GM12875 (cell line): ENCODE measurements around the gene RYR1.

Experiments used
- H3K4me3 ChIP-seq: one replicate; pipeline ENCODE4 v1.5.1; 2011; ENCODE audit warnings: low read depth, low read length, control low read depth
- TF ChIP-seq, protein P1 (sequence below): IDR thresholded peaks from 2 replicates; pipeline ENCODE4 v1.5.1; 2011; ENCODE audit warnings: low read depth, mild to moderate bottlenecking, control low read depth, inconsistent platforms, low read length, moderate library complexity, borderline replicate concordance; ENCODE audit not compliant: insufficient read depth

The RYR1 gene

DNA sequence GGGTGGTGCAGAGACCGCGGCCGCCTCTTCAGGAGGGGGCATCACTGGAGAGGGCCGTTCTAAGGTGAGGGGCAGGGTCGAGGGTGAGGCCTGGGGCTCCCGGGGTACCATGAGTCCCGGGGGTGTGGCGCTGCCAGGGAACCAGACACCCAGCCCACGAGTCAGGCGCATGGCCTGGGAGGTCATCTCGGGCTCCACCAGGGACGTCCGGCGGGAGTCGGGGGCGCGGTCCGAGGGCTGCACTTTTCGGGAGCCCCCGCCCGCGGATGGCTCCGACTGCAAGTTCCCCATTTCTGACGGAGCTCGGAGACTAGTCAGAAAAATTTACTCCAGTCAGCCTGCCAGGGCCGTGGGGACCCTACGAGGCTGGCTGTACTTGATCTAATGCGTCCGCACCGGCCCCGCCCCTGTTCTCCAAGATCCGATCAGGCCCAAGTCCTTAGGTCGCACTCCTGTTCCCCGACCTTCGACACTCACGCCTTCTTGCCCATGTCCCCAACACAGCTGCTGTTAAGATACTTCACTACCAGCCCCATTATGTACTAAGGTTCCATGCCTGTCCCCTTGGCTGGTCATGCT, 46.4 kb upstream of the RYR1 start:
- H3K4me3 ChIP-seq: no peak overlapping the region
- TF ChIP-seq, protein P1, sequence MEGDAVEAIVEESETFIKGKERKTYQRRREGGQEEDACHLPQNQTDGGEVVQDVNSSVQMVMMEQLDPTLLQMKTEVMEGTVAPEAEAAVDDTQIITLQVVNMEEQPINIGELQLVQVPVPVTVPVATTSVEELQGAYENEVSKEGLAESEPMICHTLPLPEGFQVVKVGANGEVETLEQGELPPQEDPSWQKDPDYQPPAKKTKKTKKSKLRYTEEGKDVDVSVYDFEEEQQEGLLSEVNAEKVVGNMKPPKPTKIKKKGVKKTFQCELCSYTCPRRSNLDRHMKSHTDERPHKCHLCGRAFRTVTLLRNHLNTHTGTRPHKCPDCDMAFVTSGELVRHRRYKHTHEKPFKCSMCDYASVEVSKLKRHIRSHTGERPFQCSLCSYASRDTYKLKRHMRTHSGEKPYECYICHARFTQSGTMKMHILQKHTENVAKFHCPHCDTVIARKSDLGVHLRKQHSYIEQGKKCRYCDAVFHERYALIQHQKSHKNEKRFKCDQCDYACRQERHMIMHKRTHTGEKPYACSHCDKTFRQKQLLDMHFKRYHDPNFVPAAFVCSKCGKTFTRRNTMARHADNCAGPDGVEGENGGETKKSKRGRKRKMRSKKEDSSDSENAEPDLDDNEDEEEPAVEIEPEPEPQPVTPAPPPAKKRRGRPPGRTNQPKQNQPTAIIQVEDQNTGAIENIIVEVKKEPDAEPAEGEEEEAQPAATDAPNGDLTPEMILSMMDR: no peak

DNA sequence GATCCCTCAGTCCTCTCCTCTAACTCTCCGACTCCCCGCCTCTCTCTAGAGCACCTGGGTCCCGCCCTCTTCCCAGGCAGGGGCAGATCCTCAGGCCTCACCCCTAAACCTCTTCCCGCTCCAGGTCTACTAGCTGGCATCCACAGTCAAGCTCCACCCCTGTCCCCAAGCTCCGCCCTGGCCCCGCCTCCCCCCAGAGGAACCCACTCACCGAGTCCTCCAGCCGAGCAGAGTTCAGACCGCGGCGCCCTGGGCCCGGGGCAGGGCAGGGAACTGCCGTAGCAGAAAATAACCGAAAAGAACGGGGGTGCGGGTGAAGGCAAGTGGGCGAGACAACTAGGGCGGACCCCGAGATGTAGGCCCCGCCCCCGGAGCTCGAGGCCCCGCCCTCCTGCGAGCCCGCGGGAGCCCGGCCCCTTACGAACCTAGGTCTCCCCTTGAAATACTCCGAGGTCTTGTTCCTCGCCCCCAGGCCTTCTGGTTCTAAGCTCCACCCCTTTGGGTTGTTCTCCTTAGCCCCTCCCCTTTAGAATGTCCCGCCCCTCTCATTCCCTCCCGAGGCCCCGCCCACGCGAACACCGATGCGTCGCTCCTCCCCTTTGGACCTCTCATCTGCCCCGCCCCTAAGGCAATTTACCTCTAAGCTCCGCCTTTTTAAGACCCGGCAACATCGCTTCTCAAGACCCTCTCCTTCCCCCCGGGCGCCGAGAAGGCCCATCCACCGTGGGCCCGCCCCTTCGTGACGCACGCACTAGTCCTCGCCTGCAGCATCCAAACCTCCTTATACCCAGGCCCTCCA, 45.7 kb upstream of the RYR1 start, which contains the start of gene GGN:
TSS of gene GGN (minus strand) at position 485 of the 799 bp plus-strand sequence. CDS start 773 bp downstream, outside the sequence.
- peak within 1 kb of the TSS; percentile 17 for H3K4me3 ChIP-seq
- TF ChIP-seq, protein P1: no peak

DNA sequence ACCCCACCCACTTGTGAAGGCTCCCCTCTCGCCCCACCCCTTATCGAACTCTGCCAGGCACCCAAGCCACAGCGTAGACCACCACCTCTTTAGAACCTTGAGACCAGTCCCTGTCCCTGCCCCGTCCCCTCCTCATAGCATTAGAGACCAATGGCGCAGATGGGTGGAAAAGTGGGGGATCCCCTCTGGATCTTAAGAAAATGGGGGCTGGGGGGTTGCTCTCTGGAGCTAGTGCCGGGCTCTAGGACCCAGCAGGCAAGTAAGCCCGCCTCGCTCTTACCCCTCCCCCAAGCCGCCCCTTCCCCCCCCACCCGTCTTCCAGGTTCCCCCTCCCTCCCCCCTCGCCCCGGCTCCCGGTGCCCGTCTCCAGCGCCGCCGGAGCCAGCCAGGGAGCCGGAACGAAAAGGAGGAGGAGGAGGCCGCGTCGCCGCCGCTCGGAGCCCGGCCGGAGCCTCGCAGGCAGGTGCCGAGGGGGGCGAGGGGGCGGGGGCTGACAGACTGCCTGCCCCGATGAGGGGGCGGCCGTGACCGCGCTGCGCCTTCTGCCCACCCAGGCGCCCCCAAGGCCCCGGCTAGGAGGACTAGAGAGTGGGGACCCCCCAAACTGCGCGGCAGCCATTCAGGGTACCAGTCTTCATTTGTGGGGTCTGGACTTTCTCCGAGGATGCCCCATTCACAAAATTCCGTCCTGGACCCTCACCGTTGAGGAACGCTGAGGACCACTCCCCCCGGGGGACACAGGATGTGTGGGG, 45.0 kb upstream of the RYR1 start, which contains the start of gene SPRED3:
TSS of gene SPRED3 (plus strand) at position 349 of the 752 bp plus-strand sequence. CDS start 1,606 bp downstream, outside the sequence.
- TF ChIP-seq, protein P1: no peak
- peak within 1 kb of the TSS; percentile 17 for H3K4me3 ChIP-seq

DNA sequence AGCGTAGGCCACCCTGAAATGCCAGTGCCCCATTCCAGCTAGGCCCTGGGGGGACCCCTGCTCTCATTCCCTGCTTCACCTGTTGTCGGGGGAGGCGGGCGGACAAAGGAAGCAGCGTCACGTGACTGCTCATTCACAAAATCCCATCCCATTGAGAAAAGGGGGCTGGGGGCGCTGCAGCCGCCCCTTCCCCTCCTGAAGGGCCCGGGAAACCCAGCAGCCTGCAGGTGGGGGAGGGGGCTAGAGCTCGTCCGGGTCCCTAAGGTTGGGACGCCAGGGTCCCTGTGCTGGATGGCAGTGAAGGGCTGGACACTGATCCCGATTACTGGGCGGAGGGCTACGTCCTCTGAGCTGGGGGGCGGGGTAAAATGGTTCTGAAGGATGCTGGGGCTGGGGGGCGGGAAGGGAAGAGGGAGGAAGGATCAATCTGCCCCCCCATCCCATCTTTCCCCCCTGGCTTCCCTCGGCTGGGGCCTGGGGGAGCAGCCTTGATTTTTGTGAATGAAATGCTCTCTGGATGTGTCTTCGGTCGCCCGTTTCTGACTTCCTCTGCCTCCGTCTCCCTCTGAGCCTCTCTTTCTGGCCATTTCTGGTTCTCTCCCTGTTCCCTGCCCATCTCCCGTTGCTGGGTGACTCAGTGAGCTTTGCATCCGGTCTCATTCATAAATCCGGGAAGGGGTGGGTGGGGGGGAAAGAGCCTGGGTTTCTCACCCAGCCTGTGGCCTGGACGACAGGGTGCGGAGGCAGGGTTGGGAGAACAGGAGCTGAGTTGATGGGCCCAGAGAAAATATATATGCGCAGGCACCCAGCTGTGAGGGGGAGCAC, 44.2 kb upstream of the RYR1 start:
- no peak overlapping the region for H3K4me3 ChIP-seq
- TF ChIP-seq, protein P1: no peak

DNA sequence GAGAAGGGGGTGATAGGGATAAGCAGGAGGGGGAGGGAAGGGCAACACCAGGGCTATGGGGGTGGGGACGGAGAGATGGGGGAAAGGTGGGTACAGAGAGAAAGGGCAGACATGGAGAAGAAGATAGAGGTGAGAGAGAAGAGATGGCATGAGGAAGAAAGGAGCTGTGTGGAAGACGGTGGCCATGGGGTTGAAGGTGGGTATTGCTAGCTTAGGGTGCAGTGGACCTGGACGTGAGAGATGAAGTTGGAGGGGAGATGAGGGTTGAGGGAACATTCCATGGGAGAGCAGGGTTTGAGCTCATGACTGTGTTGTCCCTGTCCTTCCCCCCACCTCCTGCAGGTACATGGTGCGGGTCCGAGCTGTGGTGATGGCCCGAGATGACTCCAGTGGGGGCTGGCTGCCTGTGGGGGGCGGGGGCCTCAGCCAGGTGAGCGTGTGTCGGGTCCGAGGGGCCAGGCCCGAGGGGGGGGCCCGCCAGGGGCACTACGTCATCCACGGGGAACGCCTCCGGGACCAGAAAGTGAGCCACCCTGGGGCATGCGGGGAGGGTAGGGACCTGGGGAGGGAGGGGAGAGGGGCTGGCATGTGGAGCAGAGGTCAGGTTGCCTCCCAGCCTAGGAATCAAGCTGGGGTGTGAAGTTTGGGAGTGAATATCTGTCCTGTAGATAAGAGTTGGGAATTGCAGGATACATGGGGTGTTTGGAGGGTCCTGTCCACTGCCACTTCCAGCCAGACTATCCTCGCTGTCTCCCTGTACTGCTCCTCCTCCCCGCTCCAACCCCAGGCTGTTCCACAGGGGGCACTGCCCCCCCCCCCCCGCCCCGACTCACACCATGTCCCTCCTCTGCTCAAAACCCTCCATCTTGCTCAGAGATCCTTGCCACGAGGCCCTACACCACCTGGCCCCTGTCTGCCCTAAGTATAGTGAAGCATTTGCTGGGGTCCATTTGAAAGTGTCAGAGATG, 43.2 kb upstream of the RYR1 start:
- TF ChIP-seq, protein P1: no peak
- H3K4me3 ChIP-seq: no peak overlapping the region
